Measurements from ENCODE around the gene HSD11B1L.

Gene HSD11B1L

GRCh38 chr19:5718579-5719273 lies 37.9 kb downstream of the HSD11B1L start (continued):
- no peak for TF ChIP-seq AEBP2 (tag by site-specific recombination; IDR thresholded peaks at IDR 0.05; ENCODE audit: borderline replicate concordance)
- TF ChIP-seq ZNF704 (tag by site-specific recombination; IDR thresholded peaks at IDR 0.05) = no peak
- peak; percentile 57 for TF ChIP-seq ZNF335 (tag by site-specific recombination; conservative IDR thresholded peaks at IDR 0.05)
- peak; percentile 28; the same call in 1 of the 2 replicates for TF ChIP-seq ZFHX2 (tag by site-specific recombination; conservative IDR thresholded peaks at IDR 0.05)
- peak; percentile 98 for TF ChIP-seq PRDM1 (tag by site-specific recombination; IDR thresholded peaks at IDR 0.05)
- TF ChIP-seq ZNF692 (tag by site-specific recombination; IDR thresholded peaks at IDR 0.05) = peak; percentile 77
- TF ChIP-seq SP3 (tag by site-specific recombination; IDR thresholded peaks at IDR 0.05) = peak; percentile 51
- TF ChIP-seq ZNF677 (tag by site-specific recombination; IDR thresholded peaks at IDR 0.05) = no peak
- peak; percentile 95 for TF ChIP-seq ZNF629 (tag by site-specific recombination; IDR thresholded peaks at IDR 0.05)
- no peak for TF ChIP-seq ZNF280D (tag by site-specific recombination; IDR thresholded peaks at IDR 0.05)
- TF ChIP-seq ZBTB6 (tag by site-specific recombination; IDR thresholded peaks at IDR 0.05) = peak; percentile 79
- TF ChIP-seq ZBTB17 (tag by site-specific recombination; IDR thresholded peaks at IDR 0.05) = peak; percentile 65
- TF ChIP-seq WT1 (tag by site-specific recombination; IDR thresholded peaks at IDR 0.05) = no peak
- TF ChIP-seq ZNF292 (tag by site-specific recombination; IDR thresholded peaks at IDR 0.05; ENCODE audit: borderline replicate concordance, low read depth) = no peak
- TF ChIP-seq ZNF18 (tag by site-specific recombination; IDR thresholded peaks at IDR 0.05) = no peak
- TF ChIP-seq ZNF423 (tag by site-specific recombination; IDR thresholded peaks at IDR 0.05) = no peak
- no peak for TF ChIP-seq ZNF639 (tag by site-specific recombination; IDR thresholded peaks at IDR 0.05)
- peak; percentile 29; the same call in 1 of the 2 replicates for TF ChIP-seq ZSCAN30 (tag by site-specific recombination; IDR thresholded peaks at IDR 0.05)
- TF ChIP-seq GLIS1 (tag by site-specific recombination; IDR thresholded peaks at IDR 0.05) = peak; percentile 74
- TF ChIP-seq KLF17 (tag by site-specific recombination; IDR thresholded peaks at IDR 0.05) = peak; percentile 55; the same call in 1 of the 2 replicates
- no peak for TF ChIP-seq ZNF521 (tag by site-specific recombination; IDR thresholded peaks at IDR 0.05)
- TF ChIP-seq ATF2 (tag by site-specific recombination; IDR thresholded peaks at IDR 0.05; ENCODE audit: low read depth) = peak; percentile 93
- no peak for TF ChIP-seq EGR2 (tag by site-specific recombination; IDR thresholded peaks at IDR 0.05; ENCODE audit: low read depth)
